Measurements from ENCODE around the gene SLC25A21. TPM values are rescaled to one million over a fixed set of nuclear protein-coding genes. Genes with fewer than 3 reads are reported as not detected.

SLC25A21 gene
- total and polyA plus RNA-seq, 2 of the 13 experiments (the other 11 are each of a cell fraction or from before 2014, with no cell fraction given): 1.9 to 2.9 TPM

DNA sequence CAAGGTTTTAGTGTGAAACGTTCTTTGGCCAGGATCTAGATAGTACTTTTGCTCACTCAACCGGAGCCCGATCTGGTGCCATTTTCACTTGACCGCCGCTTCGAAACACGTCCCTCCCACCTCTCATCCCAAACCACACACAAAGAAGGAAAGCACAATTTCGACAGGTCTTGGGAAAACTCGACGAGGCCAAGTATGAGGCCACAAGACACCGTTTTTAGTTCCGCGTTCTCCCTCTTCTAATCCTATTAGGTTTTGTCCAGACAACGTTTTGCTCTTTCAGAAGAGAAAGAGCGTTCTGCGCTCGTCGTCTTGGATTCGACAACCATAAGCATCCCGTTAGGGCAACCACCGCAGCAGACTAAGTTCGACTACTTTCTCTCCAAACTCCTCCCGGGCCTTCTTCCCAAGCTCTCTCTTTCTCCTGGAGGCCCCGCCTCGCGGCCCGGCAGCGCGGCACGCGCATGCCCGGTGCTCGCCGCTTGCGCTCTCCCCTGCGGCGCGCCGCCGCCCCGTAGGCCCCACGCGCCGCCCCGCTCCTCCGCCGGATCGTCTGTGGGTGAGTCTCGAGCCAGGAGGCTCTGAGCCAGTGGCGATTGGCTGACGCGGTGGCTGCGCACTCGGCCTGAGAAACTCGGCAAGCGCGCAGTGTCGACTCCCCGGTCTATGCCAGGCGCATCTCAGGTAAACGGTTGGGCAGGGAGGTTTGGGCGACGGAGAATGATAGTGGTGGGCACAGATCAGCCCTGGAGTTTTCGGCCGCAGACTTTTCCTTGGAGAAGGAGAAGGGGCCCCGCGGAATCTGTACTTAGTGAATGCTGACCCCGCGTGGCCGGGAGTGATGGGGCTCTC is 25.2 kb upstream of the SLC25A21 start, which contains the start of gene MIPOL1 (continued):
- TF ChIP-seq, protein P1, sequence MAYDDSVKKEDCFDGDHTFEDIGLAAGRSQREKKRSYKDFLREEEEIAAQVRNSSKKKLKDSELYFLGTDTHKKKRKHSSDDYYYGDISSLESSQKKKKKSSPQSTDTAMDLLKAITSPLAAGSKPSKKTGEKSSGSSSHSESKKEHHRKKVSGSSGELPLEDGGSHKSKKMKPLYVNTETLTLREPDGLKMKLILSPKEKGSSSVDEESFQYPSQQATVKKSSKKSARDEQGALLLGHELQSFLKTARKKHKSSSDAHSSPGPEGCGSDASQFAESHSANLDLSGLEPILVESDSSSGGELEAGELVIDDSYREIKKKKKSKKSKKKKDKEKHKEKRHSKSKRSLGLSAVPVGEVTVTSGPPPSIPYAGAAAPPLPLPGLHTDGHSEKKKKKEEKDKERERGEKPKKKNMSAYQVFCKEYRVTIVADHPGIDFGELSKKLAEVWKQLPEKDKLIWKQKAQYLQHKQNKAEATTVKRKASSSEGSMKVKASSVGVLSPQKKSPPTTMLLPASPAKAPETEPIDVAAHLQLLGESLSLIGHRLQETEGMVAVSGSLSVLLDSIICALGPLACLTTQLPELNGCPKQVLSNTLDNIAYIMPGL (CRISPR knock-in tag; IDR thresholded peaks at IDR 0.05; ENCODE audit: borderline replicate concordance in 1 of 2, low read depth in 1 of 2): peak; percentile 97 to 98
- TF ChIP-seq PAWR (CRISPR knock-in tag; IDR thresholded peaks at IDR 0.05; ENCODE audit: borderline replicate concordance) (peak; percentile 67; the same call in 1 of the 2 replicates), ZNF546 (CRISPR knock-in tag; conservative IDR thresholded peaks at IDR 0.05) (peak; percentile 89), NR1H2 (CRISPR knock-in tag; IDR thresholded peaks at IDR 0.05; ENCODE audit: borderline replicate concordance, low read depth) (peak; percentile 96; the same call in 1 of the 2 replicates), FIP1L1 (IDR thresholded peaks at IDR 0.05; ENCODE audit: borderline replicate concordance, insufficient read depth, low read depth, low read length) (no peak), NFE2L2 (IDR thresholded peaks at IDR 0.05; ENCODE audit: low read length) (no peak), ZNF235 (CRISPR knock-in tag; IDR thresholded peaks at IDR 0.05; ENCODE audit: borderline replicate concordance) (no peak), TCF12 (IDR thresholded peaks at IDR 0.05) (no peak), TCF12 (CRISPR knock-in tag; IDR thresholded peaks at IDR 0.05) (no peak), STAG1 (CRISPR knock-in tag; IDR thresholded peaks at IDR 0.05) (peak; percentile 34), ZBTB1 (CRISPR knock-in tag; IDR thresholded peaks at IDR 0.05; ENCODE audit: borderline replicate concordance) (peak; percentile 71; the same call in 1 of the 2 replicates), RXRB (CRISPR knock-in tag; IDR thresholded peaks at IDR 0.05; ENCODE audit: borderline replicate concordance) (peak; percentile 80; the same call in 1 of the 2 replicates), ZFP36 (IDR thresholded peaks at IDR 0.05; ENCODE audit: borderline replicate concordance, low read depth, low read length, partially characterized antibody) (no peak), ZNF788 (CRISPR knock-in tag; IDR thresholded peaks at IDR 0.05; ENCODE audit: borderline replicate concordance) (peak; percentile 84; the same call in 1 of the 2 replicates), ZIK1 (CRISPR knock-in tag; IDR thresholded peaks at IDR 0.05; ENCODE audit: borderline replicate concordance, low read depth) (peak; percentile 97), PLRG1 (conservative IDR thresholded peaks at IDR 0.05) (no peak), NR3C1 (CRISPR knock-in tag; IDR thresholded peaks at IDR 0.05) (0 out of 2 replicates have a peak, but pooled peaks have one; percentile 25)
- TF ChIP-seq, protein P2, sequence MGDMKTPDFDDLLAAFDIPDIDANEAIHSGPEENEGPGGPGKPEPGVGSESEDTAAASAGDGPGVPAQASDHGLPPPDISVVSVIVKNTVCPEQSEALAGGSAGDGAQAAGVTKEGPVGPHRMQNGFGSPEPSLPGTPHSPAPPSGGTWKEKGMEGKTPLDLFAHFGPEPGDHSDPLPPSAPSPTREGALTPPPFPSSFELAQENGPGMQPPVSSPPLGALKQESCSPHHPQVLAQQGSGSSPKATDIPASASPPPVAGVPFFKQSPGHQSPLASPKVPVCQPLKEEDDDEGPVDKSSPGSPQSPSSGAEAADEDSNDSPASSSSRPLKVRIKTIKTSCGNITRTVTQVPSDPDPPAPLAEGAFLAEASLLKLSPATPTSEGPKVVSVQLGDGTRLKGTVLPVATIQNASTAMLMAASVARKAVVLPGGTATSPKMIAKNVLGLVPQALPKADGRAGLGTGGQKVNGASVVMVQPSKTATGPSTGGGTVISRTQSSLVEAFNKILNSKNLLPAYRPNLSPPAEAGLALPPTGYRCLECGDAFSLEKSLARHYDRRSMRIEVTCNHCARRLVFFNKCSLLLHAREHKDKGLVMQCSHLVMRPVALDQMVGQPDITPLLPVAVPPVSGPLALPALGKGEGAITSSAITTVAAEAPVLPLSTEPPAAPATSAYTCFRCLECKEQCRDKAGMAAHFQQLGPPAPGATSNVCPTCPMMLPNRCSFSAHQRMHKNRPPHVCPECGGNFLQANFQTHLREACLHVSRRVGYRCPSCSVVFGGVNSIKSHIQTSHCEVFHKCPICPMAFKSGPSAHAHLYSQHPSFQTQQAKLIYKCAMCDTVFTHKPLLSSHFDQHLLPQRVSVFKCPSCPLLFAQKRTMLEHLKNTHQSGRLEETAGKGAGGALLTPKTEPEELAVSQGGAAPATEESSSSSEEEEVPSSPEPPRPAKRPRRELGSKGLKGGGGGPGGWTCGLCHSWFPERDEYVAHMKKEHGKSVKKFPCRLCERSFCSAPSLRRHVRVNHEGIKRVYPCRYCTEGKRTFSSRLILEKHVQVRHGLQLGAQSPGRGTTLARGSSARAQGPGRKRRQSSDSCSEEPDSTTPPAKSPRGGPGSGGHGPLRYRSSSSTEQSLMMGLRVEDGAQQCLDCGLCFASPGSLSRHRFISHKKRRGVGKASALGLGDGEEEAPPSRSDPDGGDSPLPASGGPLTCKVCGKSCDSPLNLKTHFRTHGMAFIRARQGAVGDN (CRISPR knock-in tag; IDR thresholded peaks at IDR 0.05): peak; percentile 98
- TF ChIP-seq, protein P3, sequence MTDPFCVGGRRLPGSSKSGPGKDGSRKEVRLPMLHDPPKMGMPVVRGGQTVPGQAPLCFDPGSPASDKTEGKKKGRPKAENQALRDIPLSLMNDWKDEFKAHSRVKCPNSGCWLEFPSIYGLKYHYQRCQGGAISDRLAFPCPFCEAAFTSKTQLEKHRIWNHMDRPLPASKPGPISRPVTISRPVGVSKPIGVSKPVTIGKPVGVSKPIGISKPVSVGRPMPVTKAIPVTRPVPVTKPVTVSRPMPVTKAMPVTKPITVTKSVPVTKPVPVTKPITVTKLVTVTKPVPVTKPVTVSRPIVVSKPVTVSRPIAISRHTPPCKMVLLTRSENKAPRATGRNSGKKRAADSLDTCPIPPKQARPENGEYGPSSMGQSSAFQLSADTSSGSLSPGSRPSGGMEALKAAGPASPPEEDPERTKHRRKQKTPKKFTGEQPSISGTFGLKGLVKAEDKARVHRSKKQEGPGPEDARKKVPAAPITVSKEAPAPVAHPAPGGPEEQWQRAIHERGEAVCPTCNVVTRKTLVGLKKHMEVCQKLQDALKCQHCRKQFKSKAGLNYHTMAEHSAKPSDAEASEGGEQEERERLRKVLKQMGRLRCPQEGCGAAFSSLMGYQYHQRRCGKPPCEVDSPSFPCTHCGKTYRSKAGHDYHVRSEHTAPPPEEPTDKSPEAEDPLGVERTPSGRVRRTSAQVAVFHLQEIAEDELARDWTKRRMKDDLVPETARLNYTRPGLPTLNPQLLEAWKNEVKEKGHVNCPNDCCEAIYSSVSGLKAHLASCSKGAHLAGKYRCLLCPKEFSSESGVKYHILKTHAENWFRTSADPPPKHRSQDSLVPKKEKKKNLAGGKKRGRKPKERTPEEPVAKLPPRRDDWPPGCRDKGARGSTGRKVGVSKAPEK (CRISPR knock-in tag; IDR thresholded peaks at IDR 0.05; ENCODE audit: borderline replicate concordance): peak; percentile 36; the same call in 1 of the 2 replicates
